ENCODE measurements around the gene TRIML2. TPM values are rescaled to one million over a fixed set of nuclear protein-coding genes. Genes with fewer than 3 reads are reported as not detected.

The TRIML2 gene
- polyA plus RNA-seq, 1 donor from 2014 or later = not detected

DNA sequence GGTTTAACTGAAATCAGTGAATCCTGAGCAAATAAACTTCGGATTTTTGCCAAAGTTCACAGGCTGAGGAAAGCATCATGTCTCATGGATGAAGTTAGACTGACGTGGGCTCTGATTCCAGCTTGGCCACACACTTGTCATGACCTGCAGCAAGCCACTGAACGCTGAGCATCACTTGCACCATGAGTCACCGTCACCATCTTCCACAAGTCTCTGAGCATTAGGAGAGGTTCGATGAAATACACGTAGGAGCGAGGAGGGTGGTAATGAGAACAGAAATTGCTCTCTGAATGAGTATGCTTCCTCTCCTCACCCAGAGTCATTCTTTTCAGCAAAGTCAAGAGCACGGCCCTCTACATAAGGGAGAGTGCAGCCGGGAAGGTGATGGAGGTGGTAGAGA lies 3.8 kb upstream of the TRIML2 start:
- Histone ChIP-seq H3K4me3 (ENCODE audit: low read length) (no peak overlapping the region), H3F3A (ENCODE audit: insufficient read depth, low read length, poor library complexity, severe bottlenecking) (no peaks in the 10 kb centered on the region), H3K79me2 (replicated peaks; ENCODE audit: insufficient read depth, low read length) (no peaks in the 10 kb centered on the region), H3K4me2 (ENCODE audit: low read length) (no peak overlapping the region), H2AFZ (ENCODE audit: low read depth, low read length) (no peak overlapping the region), H3K9me2 (ENCODE audit: insufficient read depth, low read length) (no peaks in the 10 kb centered on the region), H3K36me3 (ENCODE audit: insufficient read depth, low read length) (no peaks in the 10 kb centered on the region), H3K27me3 (ENCODE audit: insufficient read depth, low read depth, low read length) (no peaks in the 10 kb centered on the region), H3K9me3 (ENCODE audit: low read length) (no peaks in the 10 kb centered on the region), H3K9ac (ENCODE audit: low read length) (no peak overlapping the region), H3K27ac (ENCODE audit: low read length) (no peak overlapping the region), H4K20me1 (ENCODE audit: insufficient read depth) (no peaks in the 10 kb centered on the region)
- TF ChIP-seq TAF1 (IDR thresholded peaks at IDR 0.05; ENCODE audit: low read depth) (no peak), POLR2AphosphoS5 (IDR thresholded peaks at IDR 0.05) (no peak), SMC3 (conservative IDR thresholded peaks at IDR 0.05; ENCODE audit: poor library complexity) (no peak), EZH2 (IDR thresholded peaks at IDR 0.05; ENCODE audit: borderline replicate concordance, insufficient read depth, low read length, poor library complexity, severe bottlenecking) (no peak), EP300 (conservative IDR thresholded peaks at IDR 0.05; ENCODE audit: poor library complexity, severe bottlenecking) (no peak), RAD21 (conservative IDR thresholded peaks at IDR 0.05) (no peak), MXI1 (conservative IDR thresholded peaks at IDR 0.05; ENCODE audit: poor library complexity, severe bottlenecking) (no peak)
- TF ChIP-seq, protein P1, sequence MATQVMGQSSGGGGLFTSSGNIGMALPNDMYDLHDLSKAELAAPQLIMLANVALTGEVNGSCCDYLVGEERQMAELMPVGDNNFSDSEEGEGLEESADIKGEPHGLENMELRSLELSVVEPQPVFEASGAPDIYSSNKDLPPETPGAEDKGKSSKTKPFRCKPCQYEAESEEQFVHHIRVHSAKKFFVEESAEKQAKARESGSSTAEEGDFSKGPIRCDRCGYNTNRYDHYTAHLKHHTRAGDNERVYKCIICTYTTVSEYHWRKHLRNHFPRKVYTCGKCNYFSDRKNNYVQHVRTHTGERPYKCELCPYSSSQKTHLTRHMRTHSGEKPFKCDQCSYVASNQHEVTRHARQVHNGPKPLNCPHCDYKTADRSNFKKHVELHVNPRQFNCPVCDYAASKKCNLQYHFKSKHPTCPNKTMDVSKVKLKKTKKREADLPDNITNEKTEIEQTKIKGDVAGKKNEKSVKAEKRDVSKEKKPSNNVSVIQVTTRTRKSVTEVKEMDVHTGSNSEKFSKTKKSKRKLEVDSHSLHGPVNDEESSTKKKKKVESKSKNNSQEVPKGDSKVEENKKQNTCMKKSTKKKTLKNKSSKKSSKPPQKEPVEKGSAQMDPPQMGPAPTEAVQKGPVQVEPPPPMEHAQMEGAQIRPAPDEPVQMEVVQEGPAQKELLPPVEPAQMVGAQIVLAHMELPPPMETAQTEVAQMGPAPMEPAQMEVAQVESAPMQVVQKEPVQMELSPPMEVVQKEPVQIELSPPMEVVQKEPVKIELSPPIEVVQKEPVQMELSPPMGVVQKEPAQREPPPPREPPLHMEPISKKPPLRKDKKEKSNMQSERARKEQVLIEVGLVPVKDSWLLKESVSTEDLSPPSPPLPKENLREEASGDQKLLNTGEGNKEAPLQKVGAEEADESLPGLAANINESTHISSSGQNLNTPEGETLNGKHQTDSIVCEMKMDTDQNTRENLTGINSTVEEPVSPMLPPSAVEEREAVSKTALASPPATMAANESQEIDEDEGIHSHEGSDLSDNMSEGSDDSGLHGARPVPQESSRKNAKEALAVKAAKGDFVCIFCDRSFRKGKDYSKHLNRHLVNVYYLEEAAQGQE (IDR thresholded peaks at IDR 0.05; ENCODE audit: borderline replicate concordance) = no peak
- TF ChIP-seq, protein P2, sequence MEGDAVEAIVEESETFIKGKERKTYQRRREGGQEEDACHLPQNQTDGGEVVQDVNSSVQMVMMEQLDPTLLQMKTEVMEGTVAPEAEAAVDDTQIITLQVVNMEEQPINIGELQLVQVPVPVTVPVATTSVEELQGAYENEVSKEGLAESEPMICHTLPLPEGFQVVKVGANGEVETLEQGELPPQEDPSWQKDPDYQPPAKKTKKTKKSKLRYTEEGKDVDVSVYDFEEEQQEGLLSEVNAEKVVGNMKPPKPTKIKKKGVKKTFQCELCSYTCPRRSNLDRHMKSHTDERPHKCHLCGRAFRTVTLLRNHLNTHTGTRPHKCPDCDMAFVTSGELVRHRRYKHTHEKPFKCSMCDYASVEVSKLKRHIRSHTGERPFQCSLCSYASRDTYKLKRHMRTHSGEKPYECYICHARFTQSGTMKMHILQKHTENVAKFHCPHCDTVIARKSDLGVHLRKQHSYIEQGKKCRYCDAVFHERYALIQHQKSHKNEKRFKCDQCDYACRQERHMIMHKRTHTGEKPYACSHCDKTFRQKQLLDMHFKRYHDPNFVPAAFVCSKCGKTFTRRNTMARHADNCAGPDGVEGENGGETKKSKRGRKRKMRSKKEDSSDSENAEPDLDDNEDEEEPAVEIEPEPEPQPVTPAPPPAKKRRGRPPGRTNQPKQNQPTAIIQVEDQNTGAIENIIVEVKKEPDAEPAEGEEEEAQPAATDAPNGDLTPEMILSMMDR (IDR thresholded peaks at IDR 0.05; ENCODE audit: poor library complexity, severe bottlenecking) = no peak

DNA sequence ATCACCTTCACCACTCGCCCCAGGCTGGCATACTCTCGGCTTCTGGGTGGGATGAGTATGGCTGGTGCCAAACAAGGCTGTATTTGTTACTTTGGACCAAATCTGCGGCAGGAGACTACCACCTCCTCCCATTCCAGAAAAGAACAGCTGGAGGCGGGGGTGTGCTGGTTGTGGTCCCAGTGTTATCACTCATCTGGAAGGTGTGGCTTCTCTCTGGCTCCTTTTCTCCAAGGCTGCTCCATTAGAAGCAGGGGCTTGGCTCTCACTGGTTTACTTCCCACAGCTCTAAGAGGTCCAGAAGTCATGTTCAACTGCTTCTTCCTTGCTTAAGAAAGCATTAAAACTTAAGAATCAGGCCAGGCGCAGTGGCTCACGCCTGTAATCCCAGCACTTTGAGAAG lies 2.6 kb upstream of the TRIML2 start:
- TF ChIP-seq, protein P2 (IDR thresholded peaks at IDR 0.05; ENCODE audit: poor library complexity, severe bottlenecking) = no peak
- TF ChIP-seq EP300 (conservative IDR thresholded peaks at IDR 0.05; ENCODE audit: poor library complexity, severe bottlenecking) (no peak), SMC3 (conservative IDR thresholded peaks at IDR 0.05; ENCODE audit: poor library complexity) (no peak), EZH2 (IDR thresholded peaks at IDR 0.05; ENCODE audit: borderline replicate concordance, insufficient read depth, low read length, poor library complexity, severe bottlenecking) (no peak), POLR2AphosphoS5 (IDR thresholded peaks at IDR 0.05) (no peak), MXI1 (conservative IDR thresholded peaks at IDR 0.05; ENCODE audit: poor library complexity, severe bottlenecking) (no peak), RAD21 (conservative IDR thresholded peaks at IDR 0.05) (no peak), TAF1 (IDR thresholded peaks at IDR 0.05; ENCODE audit: low read depth) (no peak)
- TF ChIP-seq, protein P1 (IDR thresholded peaks at IDR 0.05; ENCODE audit: borderline replicate concordance) = no peak
- H3K36me3 ChIP-seq (ENCODE audit: insufficient read depth, low read length) = no peaks in the 10 kb centered on the region
- no peaks in the 10 kb centered on the region for H4K20me1 ChIP-seq (ENCODE audit: insufficient read depth)
- H3K9me3 ChIP-seq (ENCODE audit: low read length) = no peaks in the 10 kb centered on the region
- no peak overlapping the region for H2AFZ ChIP-seq (ENCODE audit: low read depth, low read length)
- H3K79me2 ChIP-seq (replicated peaks; ENCODE audit: insufficient read depth, low read length) = no peaks in the 10 kb centered on the region
- no peaks in the 10 kb centered on the region for H3F3A ChIP-seq (ENCODE audit: insufficient read depth, low read length, poor library complexity, severe bottlenecking)
- H3K4me3 ChIP-seq (ENCODE audit: low read length) = no peak overlapping the region
- H3K9ac ChIP-seq (ENCODE audit: low read length) = no peak overlapping the region
- H3K27me3 ChIP-seq (ENCODE audit: insufficient read depth, low read depth, low read length) = no peaks in the 10 kb centered on the region
- H3K27ac ChIP-seq (ENCODE audit: low read length) = no peak overlapping the region
- no peak overlapping the region for H3K4me2 ChIP-seq (ENCODE audit: low read length)
- no peaks in the 10 kb centered on the region for H3K9me2 ChIP-seq (ENCODE audit: insufficient read depth, low read length)

All from neural cell (in vitro differentiated cells).